LHCN-M2 (cell line): Measurements from ENCODE around the gene EFL1. TPM values are rescaled to one million over a fixed set of nuclear protein-coding genes. Genes with fewer than 3 reads are reported as not detected.
"Not testable (repeated sequence)": the region's sequence is repeated elsewhere in the genome, so short reads cannot be mapped to it uniquely, and the experiment has no call there.

Experiments
- DNase-seq: peaks from one replicate; pipeline ENCODE4 v3.0.0-alpha.2; 2012; ENCODE audit warnings: low read depth
- polyA plus RNA-seq: library from polyadenylated mRNA; unstranded; fragments of >200 nt; gene quantifications from one replicate; pipeline ENCODE4 v1.2.1, GENCODE V29; 2012; ENCODE audit warnings: missing spikeins
- total RNA-seq: library from RNA; depleted of rRNA; stranded (reverse); fragments of >200 nt; gene quantifications from 2 replicates; pipeline ENCODE4 v1.2.3, GENCODE V29; 2014; rRNA removed

The EFL1 gene
- 19.6 and 20.6 TPM in 2 replicates for total RNA-seq
- polyA plus RNA-seq: 8.7 TPM

- peak; percentile 84 for DNase-seq
These were observed at the start of gene EFL1, which contains the start of gene SAXO2 for GRCh38 chr15:82262422-82263026. TSS of gene EFL1 (minus strand) at chr15:82262734. CDS start at chr15:82261778, 956 bp downstream. TSS of gene SAXO2 (plus strand) at chr15:82262818. CDS start at chr15:82262880, 62 bp downstream.

- DNase-seq: not testable (repeated sequence)
These were observed 48.8 kb upstream of the EFL1 start for GRCh38 chr15:82311321-82311720.

GRCh38 chr15:82309802-82310201 is 47.3 kb upstream of the EFL1 start:
- no peak for DNase-seq

GRCh38 chr15:82307714-82308081 is 45.2 kb upstream of the EFL1 start:
- DNase-seq: no peak

- DNase-seq: no peak
These were observed 44.5 kb upstream of the EFL1 start for GRCh38 chr15:82306791-82307713.

- DNase-seq: no peak
These were observed 43.1 kb upstream of the EFL1 start for GRCh38 chr15:82305621-82306048.

GRCh38 chr15:82304778-82305090 is 42.2 kb upstream of the EFL1 start:
- no peak for DNase-seq

- no peak for DNase-seq
These were observed 41.6 kb upstream of the EFL1 start for GRCh38 chr15:82303956-82304777.

- no peak for DNase-seq
These were observed 38.9 kb upstream of the EFL1 start for GRCh38 chr15:82301296-82302016.

GRCh38 chr15:82300883-82301282 is 38.3 kb upstream of the EFL1 start:
- DNase-seq: no peak

- peak; percentile 67 for DNase-seq
These were observed 37.8 kb upstream of the EFL1 start for GRCh38 chr15:82300326-82300725.

- DNase-seq: not testable (repeated sequence)
These were observed 37.0 kb upstream of the EFL1 start for GRCh38 chr15:82299511-82299914.

GRCh38 chr15:82298520-82298919 is 36.0 kb upstream of the EFL1 start:
- DNase-seq: no peak

GRCh38 chr15:82298032-82298431 is 35.5 kb upstream of the EFL1 start:
- DNase-seq: no peak

- no peak for DNase-seq
These were observed 35.0 kb upstream of the EFL1 start for GRCh38 chr15:82297546-82297945.

GRCh38 chr15:82294061-82294690 is 31.6 kb upstream of the EFL1 start:
- no peak for DNase-seq

GRCh38 chr15:82292271-82292670 is 29.7 kb upstream of the EFL1 start:
- DNase-seq: no peak

- not testable (repeated sequence) for DNase-seq
These were observed 25.7 kb upstream of the EFL1 start for GRCh38 chr15:82288202-82288601.

GRCh38 chr15:82286475-82286874 is 23.9 kb upstream of the EFL1 start:
- DNase-seq: not testable (repeated sequence)

- not testable (repeated sequence) for DNase-seq
These were observed 21.8 kb upstream of the EFL1 start for GRCh38 chr15:82284381-82284780.

GRCh38 chr15:82282386-82282785 is 19.9 kb upstream of the EFL1 start:
- not testable (repeated sequence) for DNase-seq
